ENCODE results near the gene DDIT3.
"Not testable (repeated sequence)": the region's sequence is repeated elsewhere in the genome, so short reads cannot be mapped to it uniquely, and the experiment has no call there.

The DDIT3 gene

DNA sequence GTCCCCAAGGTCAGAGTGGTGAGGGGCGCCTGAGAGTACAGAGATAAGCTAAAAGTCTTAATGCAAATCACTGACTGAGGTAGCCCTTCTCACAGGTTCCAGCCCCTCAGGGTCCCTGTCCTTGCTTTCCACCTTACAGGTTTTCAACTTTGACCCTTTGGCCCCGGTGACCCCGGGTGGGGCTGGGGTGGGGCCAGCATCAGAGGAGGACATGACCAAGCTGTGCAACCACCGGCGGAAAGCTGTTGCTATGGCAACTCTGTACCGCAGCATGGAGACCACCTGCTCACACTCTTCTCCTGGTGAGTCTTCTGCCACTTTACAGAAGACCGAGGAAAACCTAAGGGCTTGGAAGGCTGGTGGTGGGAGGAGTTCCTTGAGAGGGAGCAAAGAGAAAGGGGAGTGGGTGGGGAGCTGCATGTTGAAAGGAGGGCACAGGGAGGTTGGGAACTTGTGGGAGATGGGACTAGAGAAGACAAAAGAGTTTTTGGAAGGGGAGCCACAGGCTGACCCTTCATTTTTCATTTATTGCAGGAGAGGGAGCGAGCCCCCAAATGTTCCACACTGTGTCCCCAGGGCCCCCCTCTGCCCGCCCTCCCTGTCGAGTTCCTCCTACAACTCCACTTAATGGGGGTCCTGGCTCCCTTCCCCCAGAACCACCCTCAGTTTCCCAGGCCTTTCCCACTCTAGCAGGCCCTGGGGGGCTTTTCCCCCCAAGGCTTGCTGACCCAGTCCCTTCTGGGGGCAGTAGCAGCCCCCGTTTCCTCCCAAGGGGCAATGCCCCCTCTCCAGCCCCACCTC lies 4.7 kb upstream of the DDIT3 start:
- peak; percentile 3 for DNase-seq

- no peak for DNase-seq
These were observed 3.6 kb upstream of the DDIT3 start for GRCh38 chr12:57523706-57524614.

- peak; percentile 59 for DNase-seq
These were observed 2.8 kb upstream of the DDIT3 start for GRCh38 chr12:57522887-57523705.

GRCh38 chr12:57522011-57522886 lies 1.9 kb upstream of the DDIT3 start, which contains the start of gene MBD6:
MBD6 (plus strand) TSS chr12:57522824; CDS start chr12:57524304, 1,480 bp downstream.
- DNase-seq: peak; percentile 92

DNA sequence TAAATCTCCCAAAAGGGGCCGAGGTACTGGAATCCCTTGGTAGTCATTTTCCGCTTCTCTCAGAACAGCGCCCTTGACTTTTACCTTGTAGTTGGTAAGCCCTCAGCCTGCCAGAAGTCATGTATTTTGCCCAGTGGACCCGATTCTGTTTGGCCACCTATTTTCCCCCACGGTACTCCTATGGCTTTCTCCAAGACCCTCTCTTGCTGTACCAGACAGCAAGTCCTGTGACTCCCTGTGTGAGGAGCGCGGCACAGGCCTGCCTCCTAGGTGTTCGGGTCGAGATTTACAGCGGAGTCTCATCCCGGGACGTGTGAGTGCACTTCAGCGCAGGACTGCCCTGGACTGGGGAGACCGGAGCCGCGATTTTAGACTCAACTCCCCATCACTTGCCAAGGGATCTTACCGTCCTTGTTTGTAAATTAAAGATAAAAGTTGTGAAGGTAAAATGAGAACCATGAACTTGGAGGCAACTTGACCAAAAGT lies 1.3 kb upstream of the DDIT3 start:
- peak; percentile 69 for DNase-seq

DNA sequence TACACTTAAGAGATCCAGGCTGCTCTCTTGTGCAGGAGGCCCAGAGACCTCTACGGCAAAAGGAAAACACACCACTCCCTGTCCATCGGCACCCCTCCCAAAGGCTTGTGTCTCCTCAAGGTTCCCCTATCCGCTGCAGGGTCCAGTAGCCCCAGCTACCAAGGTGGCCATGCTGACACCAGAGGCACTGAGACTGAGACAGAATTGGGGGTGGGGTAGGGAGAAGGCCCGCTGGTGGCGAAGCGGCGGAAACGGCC lies 590 bp downstream of the DDIT3 start:
- no peak for DNase-seq

GRCh38 chr12:57518920-57519795 lies 1.2 kb downstream of the DDIT3 start:
- DNase-seq: peak; percentile 61

- no peak for DNase-seq
These were observed 2.0 kb downstream of the DDIT3 start for GRCh38 chr12:57518176-57518919.

- not testable (repeated sequence) for DNase-seq
These were observed 2.6 kb downstream of the DDIT3 start for GRCh38 chr12:57517718-57518117.

GRCh38 chr12:57517187-57517586 lies 3.1 kb downstream of the DDIT3 start:
- DNase-seq: peak; percentile 4

GRCh38 chr12:57516617-57517153 lies 3.6 kb downstream of the DDIT3 start:
- no peak for DNase-seq

- no peak for DNase-seq
These were observed 4.3 kb downstream of the DDIT3 start for GRCh38 chr12:57515934-57516541.

DNA sequence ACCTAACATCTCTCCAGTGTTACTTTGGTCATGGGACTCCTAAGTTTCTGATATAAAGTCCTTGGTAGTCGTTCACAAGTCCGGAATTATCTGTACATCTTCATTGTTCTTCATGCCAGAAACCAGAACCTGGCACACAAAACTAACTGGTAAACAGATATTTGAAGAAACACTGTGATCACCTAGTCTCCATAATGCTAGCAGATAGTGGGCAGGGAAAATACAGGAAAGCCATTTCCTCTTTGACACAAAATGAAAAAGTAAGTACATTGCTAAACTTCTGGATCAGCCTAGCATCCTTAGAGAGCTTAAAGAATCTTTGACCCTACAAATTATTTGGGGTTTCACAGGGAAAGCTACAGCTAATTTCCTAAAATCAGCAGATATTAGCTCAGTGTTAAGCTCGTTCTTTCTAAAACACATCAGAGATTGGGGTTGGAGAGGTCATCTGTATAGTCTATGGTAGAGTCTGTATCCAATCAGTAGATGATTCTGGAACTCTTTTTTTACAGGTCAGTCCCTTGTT lies 4.8 kb downstream of the DDIT3 start:
- no peak for DNase-seq

DNA sequence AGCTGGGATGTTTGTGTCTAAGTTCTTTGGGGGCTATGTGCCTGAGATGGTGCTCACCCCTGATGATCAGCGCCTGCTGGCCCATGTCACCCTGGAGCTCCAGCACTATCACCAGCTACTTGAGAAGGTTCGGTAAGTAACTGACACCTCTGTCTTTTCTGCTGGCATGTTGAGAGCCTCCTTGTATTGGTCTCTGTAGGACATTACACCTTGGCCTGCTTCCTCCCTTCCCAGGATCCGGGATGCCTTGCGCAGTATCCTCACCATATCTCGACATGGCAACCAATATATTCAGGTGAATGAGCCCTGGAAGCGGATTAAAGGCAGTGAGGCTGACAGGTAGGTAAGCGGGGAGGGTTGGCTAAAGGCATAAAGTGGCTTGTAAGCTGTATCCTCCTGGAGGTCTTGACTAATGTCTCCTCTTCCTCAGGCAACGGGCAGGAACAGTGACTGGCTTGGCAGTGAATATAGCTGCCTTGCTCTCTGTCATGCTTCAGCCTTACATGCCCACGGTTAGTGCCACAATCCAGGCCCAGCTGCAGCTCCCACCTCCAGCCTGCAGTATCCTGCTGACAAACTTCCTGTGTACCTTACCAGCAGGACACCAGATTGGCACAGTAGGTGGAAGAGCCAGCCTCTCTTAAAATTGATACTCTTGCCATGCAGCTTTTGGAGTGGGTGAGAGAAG lies 5.5 kb downstream of the DDIT3 start:
- DNase-seq: no peak

DNA sequence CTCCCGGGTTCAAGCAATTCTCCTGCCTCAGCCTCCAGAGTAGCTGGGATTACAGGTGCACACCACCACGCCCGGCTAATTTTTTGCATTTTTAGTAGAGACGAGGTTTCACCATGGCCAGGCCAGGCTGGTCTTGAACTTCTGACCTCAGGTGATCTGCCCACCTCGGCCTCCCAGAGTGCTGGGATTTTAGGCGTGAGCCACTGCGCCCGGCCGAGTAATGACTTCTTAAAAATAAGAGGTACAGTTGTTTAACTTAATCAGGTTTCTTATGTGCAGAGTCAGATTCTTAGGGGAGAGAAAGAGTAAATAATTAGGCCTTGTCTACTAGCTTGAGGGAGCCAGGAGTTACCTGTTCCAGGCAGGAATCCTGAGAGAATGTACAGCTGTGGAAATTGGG lies 6.1 kb downstream of the DDIT3 start:
- not testable (repeated sequence) for DNase-seq

DNA sequence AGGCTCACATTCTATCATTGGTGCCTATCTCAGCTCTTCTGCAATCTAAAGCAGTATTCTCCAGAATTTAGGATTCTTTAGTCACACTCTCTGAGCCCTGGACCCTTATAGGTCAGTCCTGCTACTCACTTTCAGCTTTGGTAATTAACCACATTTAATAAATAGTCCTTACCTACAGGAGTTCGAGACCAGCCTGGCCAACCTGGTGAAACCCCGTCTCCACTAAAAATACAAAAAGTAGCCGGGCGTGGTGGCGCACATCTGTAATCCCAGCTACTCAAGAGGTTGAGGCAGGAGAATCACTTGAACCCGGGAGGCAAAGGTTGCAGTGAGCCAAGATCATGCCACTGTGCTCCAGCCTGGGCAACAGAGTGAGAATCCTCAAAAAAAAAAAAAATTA lies 6.6 kb downstream of the DDIT3 start:
- not testable (repeated sequence) for DNase-seq

DNA sequence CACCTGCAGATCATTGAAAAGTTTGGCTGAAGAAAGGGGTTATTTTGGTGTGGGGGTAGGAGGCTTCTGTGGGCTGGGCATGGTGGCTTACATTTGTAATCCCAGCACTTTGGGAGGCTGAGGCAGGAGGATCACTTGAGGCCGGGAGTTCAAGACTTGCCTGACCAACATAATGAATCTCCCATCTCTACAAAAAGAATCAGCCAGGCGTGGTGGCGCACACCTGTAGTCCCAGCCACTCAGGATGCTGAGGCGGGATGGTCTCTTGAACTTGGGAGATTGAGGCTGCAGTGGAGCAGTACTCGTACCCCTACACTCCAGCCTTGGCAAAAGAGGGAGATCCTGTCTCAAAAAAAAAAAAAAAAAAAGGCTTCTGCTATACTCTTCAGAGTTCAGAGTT lies 7.0 kb downstream of the DDIT3 start:
- DNase-seq: no peak

GRCh38 chr12:57512665-57513064 lies 7.6 kb downstream of the DDIT3 start:
- no peak for DNase-seq

All from NCI-H2171 treated with DMSO at 0.1 percent for 48 hours (cell line).